HepG2 (cell line): ENCODE data around the gene DENND4A. TPM values are rescaled to one million over a fixed set of nuclear protein-coding genes. Genes with fewer than 3 reads are reported as not detected.

ENCODE experiments used
- CCDC6 ChIP-seq: sonication (generic); formaldehyde crosslinking; IDR thresholded peaks from 2 replicates; pipeline ENCODE4 v1.8.1; 2022; ENCODE audit warnings: mild to moderate bottlenecking, missing genetic modification reagents, moderate library complexity
- E2F2 ChIP-seq: sonication (generic); formaldehyde crosslinking; IDR thresholded peaks from 2 replicates; pipeline ENCODE4 v1.4.0; 2020; ENCODE audit warnings: missing genetic modification reagents, borderline replicate concordance
- GABPA ChIP-seq, 2 experiments: IDR thresholded peaks; 2 replicates each; pipeline ENCODE4 v1.6.1; 2011 to 2016; ENCODE audit warnings: low read depth in 2 of 2, low read length in 1 of 2, missing biosample characterization in 1 of 2, missing genetic modification characterization in 1 of 2
- GLI4 ChIP-seq: sonication (generic); formaldehyde crosslinking; IDR thresholded peaks from 2 replicates; pipeline ENCODE4 v1.5.1; 2020; ENCODE audit warnings: missing genetic modification reagents, mild to moderate bottlenecking, moderate library complexity, borderline replicate concordance
- GLMP ChIP-seq: sonication (generic); formaldehyde crosslinking; IDR thresholded peaks from 2 replicates; pipeline ENCODE4 v1.9.0; 2021; ENCODE audit warnings: missing genetic modification reagents, mild to moderate bottlenecking, borderline replicate concordance
- HNRNPL ChIP-seq: fragments of 200-400 bp; formaldehyde crosslinking; IDR thresholded peaks from 2 replicates; pipeline ENCODE4 v1.6.1; 2017; ENCODE audit warnings: mild to moderate bottlenecking, low read depth, low read length
- JUNB ChIP-seq: sonication (generic); formaldehyde crosslinking; IDR thresholded peaks from 2 replicates; pipeline ENCODE4 v1.8.0; 2022; ENCODE audit warnings: missing genetic modification reagents, mild to moderate bottlenecking, borderline replicate concordance
- MAF1 ChIP-seq: sonication (generic); formaldehyde crosslinking; IDR thresholded peaks from 2 replicates; pipeline ENCODE4 v1.5.0; 2020; ENCODE audit warnings: missing genetic modification reagents, borderline replicate concordance
- MATR3 ChIP-seq: sonication (generic); formaldehyde crosslinking; IDR thresholded peaks from 2 replicates; pipeline ENCODE4 v1.4.0; 2020; ENCODE audit warnings: missing genetic modification reagents
- PAF1 ChIP-seq: IDR thresholded peaks from 2 replicates; pipeline ENCODE4 v1.6.1; 2016; ENCODE audit warnings: missing genetic modification reagents, missing compliant biosample characterization
- PBX2 ChIP-seq: IDR thresholded peaks from 2 replicates; pipeline ENCODE4 v1.6.1; 2016; ENCODE audit warnings: control low read depth
- SALL2 ChIP-seq: sonication (generic); formaldehyde crosslinking; IDR thresholded peaks from 2 replicates; pipeline ENCODE4 v1.8.1; 2023; ENCODE audit warnings: mild to moderate bottlenecking, missing genetic modification reagents, inconsistent platforms
- SETDB1 ChIP-seq: sonication (generic); formaldehyde crosslinking; IDR thresholded peaks from 2 replicates; pipeline ENCODE4 v1.5.1; 2020; ENCODE audit warnings: missing genetic modification reagents, mild to moderate bottlenecking, borderline replicate concordance
- WIZ ChIP-seq: sonication (generic); formaldehyde crosslinking; IDR thresholded peaks from 2 replicates; pipeline ENCODE4 v1.5.1; 2020; ENCODE audit warnings: mild to moderate bottlenecking, missing genetic modification reagents
- ZFP36L1 ChIP-seq: sonication (generic); formaldehyde crosslinking; IDR thresholded peaks from 2 replicates; pipeline ENCODE4 v1.8.0; 2022; ENCODE audit warnings: mild to moderate bottlenecking, missing genetic modification reagents, moderate library complexity
- ZFP41 ChIP-seq: sonication (generic); formaldehyde crosslinking; IDR thresholded peaks from 2 replicates; pipeline ENCODE4 v1.4.0; 2020; ENCODE audit warnings: mild to moderate bottlenecking, missing genetic modification reagents, borderline replicate concordance
- ZSCAN12 ChIP-seq: sonication (generic); formaldehyde crosslinking; IDR thresholded peaks from 2 replicates; pipeline ENCODE4 v1.9.0; 2021; ENCODE audit warnings: mild to moderate bottlenecking, missing genetic modification reagents
- polyA plus RNA-seq, 8 experiments: library from polyadenylated mRNA; depleted of rRNA in 3 of 8; stranded (reverse) in 7 of 8; unstranded in 1 of 8; fragments of >200 nt; fragmentation: Illumina TruSeq in 4 of 8; extraction: Trizol in 4 of 8; gene quantifications; 2 replicates each; pipeline versions ENCODE4 v1.2.1 to v1.2.3, GENCODE V29; 2011 to 2016; ENCODE audit warnings: low read depth in 4 of 8, missing spikeins in 1 of 8, mixed read lengths in 1 of 8; ENCODE audit not compliant: insufficient read depth in 1 of 8
- total RNA-seq, 5 experiments: library from RNA; depleted of rRNA; stranded (reverse); fragments of >200 nt; fragmentation: Illumina TruSeq; extraction: Trizol; gene quantifications; 2 replicates each; pipeline ENCODE4 v1.2.3, GENCODE V29; 2016; ENCODE audit warnings: low read depth in 1 of 5
- TF ChIP-seq, protein P1 (sequence below): sonication (generic); formaldehyde crosslinking; IDR thresholded peaks from 2 replicates; pipeline ENCODE4 v1.4.0; 2020; ENCODE audit warnings: missing genetic modification reagents, borderline replicate concordance
- TF ChIP-seq, protein P2 (sequence below): sonication (generic); formaldehyde crosslinking; IDR thresholded peaks from 2 replicates; pipeline ENCODE4 v1.5.0; 2020; ENCODE audit warnings: missing genetic modification reagents

DENND4A gene
- total and polyA plus RNA-seq, 2 of the 13 experiments (the other 11 are each of a cell fraction or from before 2014, with no cell fraction given): 13.2 to 18.6 TPM

- no peak for TF ChIP-seq HNRNPL
- TF ChIP-seq CCDC6: no peak
- TF ChIP-seq GLI4: no peak
- TF ChIP-seq ZSCAN12 (CRISPR knock-in tag): no peak
- TF ChIP-seq PAF1 (CRISPR knock-in tag): no peak
- no peak for TF ChIP-seq SETDB1 (CRISPR knock-in tag)
- no peak for TF ChIP-seq ZFP36L1 (CRISPR knock-in tag)
- TF ChIP-seq PBX2 (CRISPR knock-in tag): no peak
- no peak for TF ChIP-seq MAF1 (CRISPR knock-in tag)
- TF ChIP-seq ZFP41 (CRISPR knock-in tag): no peak
- no peak for TF ChIP-seq GLMP (CRISPR knock-in tag)
- no peak for TF ChIP-seq MATR3
- no peak for TF ChIP-seq E2F2 (CRISPR knock-in tag)
- TF ChIP-seq, protein P1, sequence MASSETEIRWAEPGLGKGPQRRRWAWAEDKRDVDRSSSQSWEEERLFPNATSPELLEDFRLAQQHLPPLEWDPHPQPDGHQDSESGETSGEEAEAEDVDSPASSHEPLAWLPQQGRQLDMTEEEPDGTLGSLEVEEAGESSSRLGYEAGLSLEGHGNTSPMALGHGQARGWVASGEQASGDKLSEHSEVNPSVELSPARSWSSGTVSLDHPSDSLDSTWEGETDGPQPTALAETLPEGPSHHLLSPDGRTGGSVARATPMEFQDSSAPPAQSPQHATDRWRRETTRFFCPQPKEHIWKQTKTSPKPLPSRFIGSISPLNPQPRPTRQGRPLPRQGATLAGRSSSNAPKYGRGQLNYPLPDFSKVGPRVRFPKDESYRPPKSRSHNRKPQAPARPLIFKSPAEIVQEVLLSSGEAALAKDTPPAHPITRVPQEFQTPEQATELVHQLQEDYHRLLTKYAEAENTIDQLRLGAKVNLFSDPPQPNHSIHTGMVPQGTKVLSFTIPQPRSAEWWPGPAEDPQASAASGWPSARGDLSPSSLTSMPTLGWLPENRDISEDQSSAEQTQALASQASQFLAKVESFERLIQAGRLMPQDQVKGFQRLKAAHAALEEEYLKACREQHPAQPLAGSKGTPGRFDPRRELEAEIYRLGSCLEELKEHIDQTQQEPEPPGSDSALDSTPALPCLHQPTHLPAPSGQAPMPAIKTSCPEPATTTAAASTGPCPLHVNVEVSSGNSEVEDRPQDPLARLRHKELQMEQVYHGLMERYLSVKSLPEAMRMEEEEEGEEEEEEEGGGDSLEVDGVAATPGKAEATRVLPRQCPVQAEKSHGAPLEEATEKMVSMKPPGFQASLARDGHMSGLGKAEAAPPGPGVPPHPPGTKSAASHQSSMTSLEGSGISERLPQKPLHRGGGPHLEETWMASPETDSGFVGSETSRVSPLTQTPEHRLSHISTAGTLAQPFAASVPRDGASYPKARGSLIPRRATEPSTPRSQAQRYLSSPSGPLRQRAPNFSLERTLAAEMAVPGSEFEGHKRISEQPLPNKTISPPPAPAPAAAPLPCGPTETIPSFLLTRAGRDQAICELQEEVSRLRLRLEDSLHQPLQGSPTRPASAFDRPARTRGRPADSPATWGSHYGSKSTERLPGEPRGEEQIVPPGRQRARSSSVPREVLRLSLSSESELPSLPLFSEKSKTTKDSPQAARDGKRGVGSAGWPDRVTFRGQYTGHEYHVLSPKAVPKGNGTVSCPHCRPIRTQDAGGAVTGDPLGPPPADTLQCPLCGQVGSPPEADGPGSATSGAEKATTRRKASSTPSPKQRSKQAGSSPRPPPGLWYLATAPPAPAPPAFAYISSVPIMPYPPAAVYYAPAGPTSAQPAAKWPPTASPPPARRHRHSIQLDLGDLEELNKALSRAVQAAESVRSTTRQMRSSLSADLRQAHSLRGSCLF (CRISPR knock-in tag): no peak
- TF ChIP-seq SALL2 (CRISPR knock-in tag): no peak
- no peak for TF ChIP-seq WIZ (CRISPR knock-in tag)
- TF ChIP-seq, protein P2, sequence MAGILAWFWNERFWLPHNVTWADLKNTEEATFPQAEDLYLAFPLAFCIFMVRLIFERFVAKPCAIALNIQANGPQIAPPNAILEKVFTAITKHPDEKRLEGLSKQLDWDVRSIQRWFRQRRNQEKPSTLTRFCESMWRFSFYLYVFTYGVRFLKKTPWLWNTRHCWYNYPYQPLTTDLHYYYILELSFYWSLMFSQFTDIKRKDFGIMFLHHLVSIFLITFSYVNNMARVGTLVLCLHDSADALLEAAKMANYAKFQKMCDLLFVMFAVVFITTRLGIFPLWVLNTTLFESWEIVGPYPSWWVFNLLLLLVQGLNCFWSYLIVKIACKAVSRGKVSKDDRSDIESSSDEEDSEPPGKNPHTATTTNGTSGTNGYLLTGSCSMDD (CRISPR knock-in tag): no peak
- TF ChIP-seq GABPA (IDR thresholded peaks at IDR 0.05; ENCODE audit: low read depth, low read length): no peak
- no peak for TF ChIP-seq GABPA (CRISPR knock-in tag; IDR thresholded peaks at IDR 0.05; ENCODE audit: low read depth)
- TF ChIP-seq JUNB (CRISPR knock-in tag): no peak
Measured at GRCh38 chr15:65790694-65791334, 1.3 kb downstream of the DENND4A start (continued).
